H1 (cell line): ENCODE data around the gene REL.

Experiments used
- CHD2 ChIP-seq: IDR thresholded peaks from 2 replicates; pipeline ENCODE4 v1.6.1; 2012; ENCODE audit warnings: low read length, improper control_type of control experiment
- EGR1 ChIP-seq: IDR thresholded peaks from 2 replicates; pipeline ENCODE4 v1.6.1; 2011; ENCODE audit warnings: low read depth, low read length, borderline replicate concordance
- HDAC6 ChIP-seq: IDR thresholded peaks from one replicate; pipeline ENCODE4 v1.7.1; 2012; ENCODE audit warnings: low read depth, mild to moderate bottlenecking, inconsistent platforms, low read length, moderate library complexity
- NRF1 ChIP-seq: IDR thresholded peaks from 2 replicates; pipeline ENCODE4 v1.6.1; 2011; ENCODE audit warnings: mild to moderate bottlenecking, low read depth, low read length, improper control_type of control experiment
- POLR2A ChIP-seq, 2 experiments: IDR thresholded peaks; 1 replicate in 1 of 2; 2 replicates in 1 of 2; pipeline ENCODE4 v1.6.1; 2011; ENCODE audit warnings: low read depth in 2 of 2, low read length in 2 of 2, mild to moderate bottlenecking in 2 of 2; ENCODE audit errors: control extremely low read depth in 1 of 2
- RAD21 ChIP-seq, 2 experiments: IDR thresholded peaks in 1 of 2; conservative IDR thresholded peaks in 1 of 2; 2 replicates each; pipeline ENCODE4 v1.6.1; 2011; ENCODE audit warnings: low read depth in 2 of 2, low read length in 2 of 2, improper control_type of control experiment in 1 of 2, inconsistent platforms in 1 of 2, mild to moderate bottlenecking in 1 of 2, moderate library complexity in 1 of 2
- SIN3A ChIP-seq, 2 experiments: IDR thresholded peaks in 1 of 2; conservative IDR thresholded peaks in 1 of 2; 2 replicates each; pipeline ENCODE4 v1.6.1; 2011 to 2012; ENCODE audit warnings: low read length in 2 of 2, improper control_type of control experiment in 1 of 2, low read depth in 1 of 2, mild to moderate bottlenecking in 1 of 2
- SP2 ChIP-seq: IDR thresholded peaks from 2 replicates; pipeline ENCODE4 v1.6.1; 2012; ENCODE audit warnings: mild to moderate bottlenecking, low read length, inconsistent platforms
- TF ChIP-seq, protein P1 (sequence below), 3 experiments: IDR thresholded peaks; 1 replicate in 2 of 3; 2 replicates in 1 of 3; pipeline versions ENCODE4 v1.5.1 to v1.6.1; 2011; ENCODE audit warnings: low read length in 3 of 3, mild to moderate bottlenecking in 3 of 3, inconsistent platforms in 2 of 3, low read depth in 1 of 3, moderate library complexity in 1 of 3; ENCODE audit not compliant: insufficient read depth in 1 of 3; ENCODE audit errors: control extremely low read depth in 1 of 3
- TF ChIP-seq, protein P2 (sequence below): IDR thresholded peaks from 2 replicates; pipeline ENCODE4 v1.6.1; 2012; ENCODE audit warnings: inconsistent platforms

- no peak for TF ChIP-seq RAD21 (IDR thresholded peaks at IDR 0.05 in 1 of 2, conservative IDR thresholded peaks at IDR 0.05 in 1 of 2; ENCODE audit: low read depth in 2 of 2, low read length in 2 of 2)
- no peak for TF ChIP-seq CHD2
- no peak for TF ChIP-seq HDAC6
- no peak for TF ChIP-seq NRF1
- TF ChIP-seq, protein P1, sequence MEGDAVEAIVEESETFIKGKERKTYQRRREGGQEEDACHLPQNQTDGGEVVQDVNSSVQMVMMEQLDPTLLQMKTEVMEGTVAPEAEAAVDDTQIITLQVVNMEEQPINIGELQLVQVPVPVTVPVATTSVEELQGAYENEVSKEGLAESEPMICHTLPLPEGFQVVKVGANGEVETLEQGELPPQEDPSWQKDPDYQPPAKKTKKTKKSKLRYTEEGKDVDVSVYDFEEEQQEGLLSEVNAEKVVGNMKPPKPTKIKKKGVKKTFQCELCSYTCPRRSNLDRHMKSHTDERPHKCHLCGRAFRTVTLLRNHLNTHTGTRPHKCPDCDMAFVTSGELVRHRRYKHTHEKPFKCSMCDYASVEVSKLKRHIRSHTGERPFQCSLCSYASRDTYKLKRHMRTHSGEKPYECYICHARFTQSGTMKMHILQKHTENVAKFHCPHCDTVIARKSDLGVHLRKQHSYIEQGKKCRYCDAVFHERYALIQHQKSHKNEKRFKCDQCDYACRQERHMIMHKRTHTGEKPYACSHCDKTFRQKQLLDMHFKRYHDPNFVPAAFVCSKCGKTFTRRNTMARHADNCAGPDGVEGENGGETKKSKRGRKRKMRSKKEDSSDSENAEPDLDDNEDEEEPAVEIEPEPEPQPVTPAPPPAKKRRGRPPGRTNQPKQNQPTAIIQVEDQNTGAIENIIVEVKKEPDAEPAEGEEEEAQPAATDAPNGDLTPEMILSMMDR (IDR thresholded peaks at IDR 0.05; ENCODE audit: control extremely low read depth in 1 of 3, insufficient read depth in 1 of 3, low read depth in 1 of 3, low read length in 3 of 3) = no peak
- TF ChIP-seq, protein P2, sequence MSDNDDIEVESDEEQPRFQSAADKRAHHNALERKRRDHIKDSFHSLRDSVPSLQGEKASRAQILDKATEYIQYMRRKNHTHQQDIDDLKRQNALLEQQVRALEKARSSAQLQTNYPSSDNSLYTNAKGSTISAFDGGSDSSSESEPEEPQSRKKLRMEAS = no peak
- TF ChIP-seq POLR2A (IDR thresholded peaks at IDR 0.05; ENCODE audit: control extremely low read depth in 1 of 2, low read depth in 2 of 2, low read length in 2 of 2) = no peak
- TF ChIP-seq EGR1 = no peak
- no peak for TF ChIP-seq SP2
- TF ChIP-seq SIN3A (conservative IDR thresholded peaks at IDR 0.05 in 1 of 2, IDR thresholded peaks at IDR 0.05 in 1 of 2; ENCODE audit: low read depth in 1 of 2, low read length in 2 of 2) = no peak
Measured at GRCh38 chr2:60948926-60949579, 67.7 kb downstream of the REL start.
